HG03342 (cell line): Measurements from ENCODE around the gene RBP7.
"Not testable (repeated sequence)": the region's sequence is repeated elsewhere in the genome, so short reads cannot be mapped to it uniquely, and the experiment has no call there.

Experiments
- ATAC-seq: cut with Tn5 transposase; IDR thresholded peaks from one replicate; pipeline ENCODE4 v1.9.1; 2021; ENCODE audit warnings: mild to moderate bottlenecking, moderate library complexity; ENCODE audit not compliant: unreplicated experiment

The RBP7 gene

DNA sequence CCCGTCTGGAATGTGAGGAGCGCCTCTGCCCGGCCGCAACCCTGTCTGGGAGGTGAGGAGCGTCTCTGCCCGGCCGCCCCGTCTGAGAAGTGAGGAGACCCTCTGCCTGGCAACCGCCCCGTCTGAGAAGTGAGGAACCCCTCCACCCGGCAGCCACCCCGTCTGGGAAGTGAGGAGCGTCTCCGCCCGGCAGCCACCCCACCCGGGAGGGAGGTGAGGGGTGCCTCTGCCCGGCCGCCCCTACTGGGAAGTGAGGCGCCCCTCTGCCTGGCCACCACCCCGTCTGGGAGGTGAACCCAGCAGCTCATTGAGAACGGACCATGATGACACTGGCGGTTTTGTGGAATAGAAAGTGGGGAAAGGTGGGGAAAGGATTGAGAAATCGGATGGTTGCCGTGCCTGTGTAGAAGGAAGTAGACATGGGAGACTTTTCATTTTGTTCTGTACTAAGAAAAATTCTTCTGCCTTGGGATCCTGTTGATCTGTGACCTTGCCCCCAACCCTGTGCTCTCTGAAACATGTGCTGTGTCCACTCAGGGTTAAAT, 32.0 kb downstream of the RBP7 start:
- not testable (repeated sequence) for ATAC-seq

DNA sequence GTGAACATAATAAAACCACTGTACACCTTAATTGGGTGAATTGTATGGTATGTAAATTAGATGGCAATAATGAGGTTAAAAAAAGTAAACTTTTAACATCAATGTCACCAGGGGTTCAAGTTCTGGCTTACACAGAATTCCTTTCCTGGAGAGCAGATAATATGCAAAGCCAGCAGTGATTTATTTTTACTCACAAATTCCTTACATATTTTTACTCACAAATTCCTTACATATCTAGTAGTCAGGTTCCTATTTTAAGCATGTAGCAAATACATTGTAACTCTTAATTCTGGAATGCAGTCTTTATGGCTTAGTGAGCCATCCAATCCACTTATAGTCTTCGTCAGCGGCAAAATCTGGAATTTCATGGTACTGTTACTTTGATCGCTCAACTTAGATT, 34.4 kb downstream of the RBP7 start:
- no peak for ATAC-seq

GRCh38 chr1:10032590-10033358, 35.7 kb downstream of the RBP7 start, which contains the start of gene UBE4B:
UBE4B (plus strand) TSS chr1:10032958; CDS start chr1:10033671, 713 bp downstream.
- ATAC-seq = peak; percentile 94

GRCh38 chr1:10033359-10033845, 36.4 kb downstream of the RBP7 start:
- peak; percentile 4 for ATAC-seq

DNA sequence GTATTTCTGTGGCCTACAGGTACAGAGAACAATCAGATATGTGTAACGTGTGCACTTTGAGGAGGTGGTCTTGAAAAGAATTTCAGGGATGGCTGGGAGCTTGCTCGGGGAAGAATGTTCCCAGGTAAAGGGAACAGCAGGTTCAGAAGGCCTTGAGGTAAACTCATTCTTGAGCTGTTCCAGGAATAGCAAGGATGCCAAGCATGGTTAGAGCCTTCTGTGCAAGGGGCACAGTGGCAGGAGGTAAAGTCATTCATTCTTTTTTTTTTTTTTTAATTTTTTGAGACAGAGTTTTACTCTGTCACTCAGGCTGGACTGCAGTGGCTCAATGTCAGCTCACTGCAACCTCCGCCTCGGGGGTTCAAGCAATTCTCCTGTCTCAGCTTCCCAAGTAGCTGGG, 45.7 kb downstream of the RBP7 start:
- ATAC-seq = no peak

DNA sequence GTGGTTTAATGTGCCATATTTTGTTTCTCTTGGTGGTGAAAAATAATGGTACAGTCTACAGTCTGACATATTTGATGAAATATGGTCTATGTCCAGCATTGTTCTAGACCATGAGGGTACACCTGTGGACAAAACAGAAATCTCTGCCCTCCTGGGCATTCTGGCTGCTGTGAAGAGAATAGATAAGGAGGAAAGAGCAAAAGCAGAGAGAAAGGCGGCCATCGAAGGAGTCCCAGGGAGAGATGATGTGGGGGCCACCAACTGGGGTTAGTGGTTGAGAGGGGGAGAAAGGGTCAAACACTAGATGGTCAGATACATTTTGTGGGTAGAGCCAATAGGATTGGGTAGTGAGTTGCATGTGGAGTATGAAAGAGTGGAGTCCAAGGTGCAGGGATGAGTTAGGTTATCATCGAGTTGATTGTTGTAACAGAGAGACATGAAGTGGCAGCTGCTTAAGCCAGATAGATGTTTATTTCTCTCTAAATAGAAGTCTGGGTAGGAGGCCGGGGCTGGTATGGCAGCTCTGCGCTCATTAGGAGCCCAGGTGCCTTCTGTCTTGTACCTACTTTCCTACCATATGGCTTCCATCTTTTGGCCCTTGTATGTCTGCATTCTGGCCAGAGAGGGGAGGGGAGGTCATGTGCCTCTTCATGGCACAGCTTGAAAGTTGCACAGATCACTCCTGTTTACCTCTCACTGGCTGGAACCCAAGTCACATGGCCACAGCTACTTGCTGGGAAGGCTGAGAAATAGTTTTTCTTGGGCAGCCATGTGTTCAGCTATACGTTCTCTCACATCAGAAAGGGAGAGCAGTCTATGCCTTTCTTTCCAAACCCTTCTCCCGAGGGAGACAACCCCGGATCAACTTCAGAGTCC, 48.7 kb downstream of the RBP7 start:
- ATAC-seq = no peak

DNA sequence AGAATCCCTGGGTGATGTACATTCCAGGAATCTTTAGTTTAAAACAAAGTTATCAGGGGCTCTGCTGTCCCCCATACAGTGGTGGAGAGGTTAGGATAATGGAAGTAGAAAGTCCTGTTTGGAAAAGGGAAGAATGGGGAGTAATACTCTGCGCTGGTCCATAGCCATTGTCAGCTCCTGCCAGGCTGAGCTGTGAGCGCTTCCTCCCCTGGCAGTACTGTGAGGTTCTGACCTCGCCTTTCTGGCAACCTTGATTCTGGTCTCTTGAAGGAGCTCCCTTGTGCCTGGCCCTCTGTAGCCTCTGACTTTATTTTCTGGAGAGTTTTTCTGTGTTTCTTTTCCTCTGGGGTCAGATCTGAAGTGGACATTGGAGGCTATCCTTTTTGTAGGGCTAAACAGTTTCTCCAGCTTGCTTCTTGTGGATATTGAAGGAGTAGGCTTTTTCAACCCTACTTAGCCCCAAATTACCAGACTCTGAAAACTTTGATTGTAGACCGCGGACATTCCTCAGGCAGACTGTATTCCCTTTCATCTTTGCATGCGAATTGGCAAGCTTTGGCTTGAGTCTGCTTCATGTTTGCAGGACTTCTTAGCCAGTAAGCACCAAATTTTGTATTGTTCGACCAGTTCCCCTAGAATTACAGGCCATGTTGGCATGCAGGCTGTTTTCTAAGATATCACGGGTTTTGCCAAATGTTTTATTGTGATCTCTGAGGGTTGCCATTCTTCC, 49.5 kb downstream of the RBP7 start:
- no peak for ATAC-seq

DNA sequence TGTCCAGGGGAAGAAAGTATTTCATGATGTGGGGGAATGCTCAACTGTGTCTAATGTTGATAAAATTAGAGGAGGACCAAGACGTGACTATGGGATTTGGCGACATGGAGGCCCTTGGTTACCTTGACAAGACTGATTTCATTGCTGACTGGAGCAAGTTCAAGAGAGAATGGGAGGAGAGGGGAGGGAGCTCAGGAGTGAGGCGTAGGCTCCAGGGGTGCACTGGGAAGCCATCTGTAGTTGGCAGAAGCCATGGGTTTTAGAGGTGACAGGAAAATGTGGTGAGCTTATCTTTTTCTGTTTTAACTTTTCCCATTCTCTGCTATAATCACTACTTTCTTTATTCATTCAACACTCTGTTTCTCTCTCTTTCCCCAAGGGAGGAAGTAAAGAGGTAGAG, 51.6 kb downstream of the RBP7 start:
- ATAC-seq = no peak

DNA sequence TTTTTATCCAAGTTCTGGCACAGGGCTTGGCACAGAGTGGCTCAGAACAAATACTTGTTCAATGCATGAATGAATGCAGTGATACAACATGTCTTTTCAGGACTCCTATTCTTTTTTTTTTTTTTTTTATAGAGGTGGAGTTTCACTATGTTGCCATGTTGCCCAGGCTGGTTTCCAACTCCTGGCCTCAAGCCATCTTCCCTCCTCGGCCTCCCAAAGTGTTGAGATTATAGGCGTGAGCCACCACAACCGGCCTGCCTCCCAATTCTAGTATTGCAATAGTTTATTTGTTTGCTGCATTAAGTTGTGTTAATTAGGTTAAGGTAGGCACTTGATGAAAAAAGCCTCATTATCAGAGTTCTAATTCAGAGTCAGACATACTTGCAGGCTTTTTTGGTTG, 53.6 kb downstream of the RBP7 start:
- ATAC-seq = no peak

- ATAC-seq = no peak
These were observed 54.6 kb downstream of the RBP7 start for GRCh38 chr1:10051656-10052055.

- no peak for ATAC-seq
These were observed 55.3 kb downstream of the RBP7 start for GRCh38 chr1:10052347-10052746.

DNA sequence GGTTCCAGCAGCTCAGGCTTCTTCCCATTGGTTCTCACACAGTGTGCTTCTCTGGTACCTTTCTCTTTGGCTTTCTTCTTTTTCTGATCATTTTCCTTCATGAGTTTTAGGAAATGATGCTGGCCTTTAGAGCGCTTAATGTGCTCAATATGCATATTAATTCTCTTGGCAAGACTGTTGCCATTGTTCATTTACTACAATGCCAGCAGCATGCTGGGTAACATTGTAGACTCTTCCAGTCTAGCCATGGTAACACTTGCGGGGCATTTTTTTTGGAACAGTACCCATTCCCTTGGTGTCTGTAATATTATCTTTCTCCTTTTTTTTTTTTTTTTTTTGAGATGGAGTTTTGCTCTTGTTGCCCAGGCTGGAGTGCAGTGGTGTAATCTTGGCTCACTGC, 57.4 kb downstream of the RBP7 start:
- no peak for ATAC-seq

DNA sequence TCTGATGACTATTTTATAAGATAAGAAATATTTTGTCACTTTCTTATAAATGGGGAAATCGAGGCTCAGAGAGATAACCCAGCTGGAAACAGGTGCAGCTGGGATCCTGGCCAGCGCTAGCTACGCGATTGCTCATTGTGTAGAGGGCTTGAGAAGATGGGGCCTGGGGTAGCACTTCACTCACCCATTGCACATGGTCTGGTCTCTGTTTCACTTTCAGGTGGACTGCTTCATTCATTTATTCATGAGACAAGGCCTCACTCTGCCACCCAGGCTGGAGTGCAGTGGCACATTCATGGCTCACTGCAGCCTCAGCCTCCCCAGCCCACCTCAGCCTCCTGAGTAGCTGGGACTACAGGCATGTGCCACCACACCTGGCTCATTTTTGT, 59.6 kb downstream of the RBP7 start:
- no peak for ATAC-seq

- ATAC-seq = no peak
These were observed 60.3 kb downstream of the RBP7 start for GRCh38 chr1:10057343-10057742.

DNA sequence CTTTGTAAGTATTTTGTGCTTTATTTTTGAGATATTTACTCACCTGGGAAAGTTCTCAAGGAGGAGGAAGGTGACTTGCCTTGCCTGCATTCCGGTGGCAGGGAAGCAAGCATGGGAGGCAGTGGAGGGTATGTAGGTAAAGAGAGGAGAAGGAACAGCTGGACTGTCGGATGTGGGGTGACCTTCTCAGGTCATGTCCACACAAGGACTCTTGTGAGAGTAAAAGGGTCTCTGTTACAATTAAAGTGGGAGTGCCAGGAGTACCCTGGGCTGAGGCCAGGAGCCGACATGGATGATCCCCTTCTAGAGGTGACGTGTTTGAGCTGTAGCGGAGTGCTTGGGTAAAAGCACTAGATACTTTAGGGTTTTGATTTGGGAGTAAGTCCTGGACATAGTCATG, 60.8 kb downstream of the RBP7 start:
- no peak for ATAC-seq

DNA sequence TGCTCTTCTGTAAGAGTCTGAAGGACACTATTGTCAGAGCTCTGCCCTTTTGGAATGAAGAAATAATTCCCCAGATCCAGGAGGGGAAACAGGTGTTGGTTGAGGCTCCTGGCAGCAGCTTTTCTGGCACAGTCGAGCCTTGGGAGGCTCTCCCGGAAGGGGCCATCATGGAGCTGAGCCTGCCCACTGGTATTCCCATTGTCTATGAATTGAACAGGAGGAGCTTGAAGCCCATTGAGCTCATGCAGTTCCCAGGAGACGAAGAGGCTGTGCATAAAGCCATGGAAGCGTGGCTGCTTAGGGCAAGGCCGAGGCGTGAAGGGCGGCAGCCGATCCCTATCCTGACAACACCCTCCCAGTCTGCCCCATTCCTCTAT, 62.3 kb downstream of the RBP7 start:
- ATAC-seq = no peak

DNA sequence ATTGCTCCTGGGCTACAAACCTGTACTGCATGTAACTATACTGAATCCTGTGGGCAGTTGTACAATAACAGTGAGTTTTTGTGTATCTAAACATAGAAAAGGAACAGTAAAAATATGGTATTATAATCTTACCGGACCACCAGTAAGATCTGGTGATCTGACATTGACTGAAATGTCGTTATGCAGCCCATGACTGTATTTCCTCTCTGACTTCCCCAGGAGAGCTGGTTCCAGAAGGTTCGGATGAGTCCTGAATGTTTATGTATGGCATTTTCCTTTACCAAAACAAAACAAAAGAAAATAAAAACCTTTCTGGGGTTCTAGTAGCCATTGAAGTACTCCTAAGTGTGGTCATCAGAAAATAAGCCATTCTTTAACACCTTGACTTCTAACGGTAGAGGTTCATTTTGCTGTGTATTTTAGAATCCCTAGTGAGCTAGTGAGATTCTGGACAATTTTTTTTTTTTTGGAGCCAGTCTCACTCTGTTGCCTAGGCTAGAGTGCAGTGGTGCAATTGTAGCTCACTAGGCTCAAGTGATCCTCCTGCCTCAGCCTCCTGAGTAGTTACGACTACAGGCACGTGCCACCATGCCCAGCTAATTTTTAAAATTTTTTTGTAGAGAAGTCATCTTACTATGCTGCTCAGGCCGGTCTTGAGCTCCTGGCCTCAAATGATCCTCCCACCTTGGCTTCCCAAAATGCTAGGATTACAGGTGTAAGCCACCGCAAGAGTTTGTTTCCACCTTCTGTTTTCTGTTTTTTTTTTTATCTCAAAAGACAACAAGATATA, 63.5 kb downstream of the RBP7 start:
- ATAC-seq = no peak

GRCh38 chr1:10061276-10061675, 64.2 kb downstream of the RBP7 start:
- ATAC-seq = no peak

GRCh38 chr1:10063878-10064277, 66.8 kb downstream of the RBP7 start:
- no peak for ATAC-seq
